GM18505 (cell line): ENCODE measurements around the gene PRM2.

ENCODE experiments used
- ATAC-seq: cut with Tn5 transposase; IDR thresholded peaks from one replicate; pipeline ENCODE4 v1.9.1; 2021; ENCODE audit not compliant: unreplicated experiment
- POLR2A ChIP-seq: IDR thresholded peaks from 4 replicates; pipeline ENCODE4 v1.6.1; 2011; ENCODE audit warnings: borderline replicate concordance; ENCODE audit not compliant: insufficient read depth, insufficient read length; ENCODE audit errors: extremely low read depth

The PRM2 gene

DNA sequence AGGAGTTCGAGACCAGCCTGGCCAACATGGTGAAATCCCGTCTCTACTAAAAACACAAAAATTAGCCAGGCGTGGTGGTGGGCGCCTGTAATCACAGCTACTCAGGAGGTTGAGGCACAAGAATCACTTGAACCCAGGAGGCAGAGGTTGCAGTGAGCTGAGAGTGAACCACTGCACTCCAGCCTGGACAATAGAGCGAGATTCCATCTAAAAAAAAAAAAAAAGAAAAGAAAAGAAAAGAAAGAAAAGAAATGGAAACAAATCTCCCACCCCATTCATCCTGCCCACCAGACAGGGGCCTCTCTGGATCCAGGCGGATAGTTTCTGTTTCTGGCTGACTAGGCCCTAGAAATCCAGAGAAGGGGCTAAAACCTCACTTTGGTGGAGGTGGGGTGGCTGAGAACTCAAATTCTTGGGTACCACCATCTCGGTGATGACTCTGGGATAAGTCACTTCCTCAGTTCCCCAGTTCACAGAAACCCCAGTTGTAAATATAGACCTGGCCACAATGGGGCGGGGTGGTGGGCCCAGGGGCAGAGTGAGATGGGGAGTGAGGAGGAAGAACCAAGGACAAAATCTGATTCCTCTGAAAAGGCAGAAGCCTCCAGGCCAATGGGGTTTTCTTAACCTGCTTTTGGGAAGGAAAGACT lies 42.4 kb downstream of the PRM2 start:
- no peak for TF ChIP-seq POLR2A

DNA sequence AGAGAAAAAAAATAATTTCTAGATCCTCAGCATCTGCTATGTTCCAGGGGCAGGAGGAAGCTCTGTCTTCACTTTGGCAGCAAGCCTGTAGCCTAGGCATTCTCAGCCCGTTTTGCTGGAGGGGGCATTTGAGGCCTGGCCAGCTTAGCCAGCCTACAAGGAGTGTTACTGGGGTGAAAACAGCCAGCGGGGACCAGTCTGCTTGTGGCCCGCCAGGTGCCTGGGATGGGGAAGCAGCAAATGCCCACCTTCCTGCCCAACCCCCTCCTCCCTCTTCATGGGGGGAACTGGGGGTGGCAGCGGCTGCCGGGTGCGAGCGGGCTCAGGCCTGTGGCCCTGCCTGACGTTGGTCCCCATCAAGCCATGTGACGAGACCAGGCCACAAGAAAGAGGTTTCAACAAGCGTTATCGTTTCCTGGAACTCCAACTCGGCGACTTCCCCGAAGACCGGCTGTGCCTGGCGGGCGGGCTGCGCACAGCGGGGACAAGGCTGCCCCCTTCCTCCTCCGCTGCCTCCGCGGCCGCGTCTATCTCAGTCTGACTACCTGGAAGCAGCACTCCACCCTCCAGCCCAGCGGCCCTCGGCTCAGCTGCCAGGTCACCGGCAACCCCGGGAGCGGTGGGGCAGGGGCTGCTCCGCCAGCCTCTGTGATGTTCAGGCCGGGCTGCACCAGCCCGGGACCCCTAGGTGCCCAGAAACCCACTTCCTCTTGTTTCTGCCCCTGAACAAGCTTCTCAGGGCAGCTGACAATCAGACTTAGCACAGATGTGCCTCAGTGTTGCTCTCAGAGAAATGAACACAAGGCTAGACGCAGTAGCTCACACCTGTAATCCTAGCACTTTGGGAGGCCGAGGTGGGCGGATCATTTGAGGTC lies 43.2 kb downstream of the PRM2 start:
- peak; percentile 55 for TF ChIP-seq POLR2A
- peak; percentile 55 for ATAC-seq

More for the DNA sequence above, 42.4 kb downstream of the PRM2 start:
- no peak for ATAC-seq

DNA sequence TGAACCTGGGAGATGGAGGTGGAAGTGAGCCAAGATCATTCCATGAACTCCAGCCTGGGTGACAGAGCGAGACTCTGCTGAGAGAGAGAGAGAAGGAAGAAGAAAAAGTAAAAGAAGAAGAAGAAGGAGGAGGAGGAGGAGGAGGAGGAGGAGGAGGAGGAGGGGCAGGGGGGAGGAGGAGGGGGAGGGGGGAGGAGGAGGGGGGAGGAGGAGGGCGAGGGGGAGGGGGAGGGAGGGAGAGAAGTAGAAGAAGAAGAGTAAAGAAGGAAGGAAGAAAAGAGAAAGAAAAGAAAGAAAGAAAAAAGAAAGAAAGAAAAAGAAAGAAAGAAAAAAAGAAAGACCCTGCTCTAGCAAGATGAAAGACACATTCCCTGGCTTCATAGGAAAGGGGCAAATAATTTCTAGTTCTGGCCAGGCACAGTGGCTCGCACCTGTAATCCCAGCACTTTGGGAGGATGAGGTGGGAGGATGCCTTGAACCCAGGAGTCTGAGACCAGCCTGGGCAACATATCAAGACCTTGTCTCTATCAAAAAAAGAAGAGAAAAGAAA lies 43.9 kb downstream of the PRM2 start:
- no peak for ATAC-seq
- no peak for TF ChIP-seq POLR2A

DNA sequence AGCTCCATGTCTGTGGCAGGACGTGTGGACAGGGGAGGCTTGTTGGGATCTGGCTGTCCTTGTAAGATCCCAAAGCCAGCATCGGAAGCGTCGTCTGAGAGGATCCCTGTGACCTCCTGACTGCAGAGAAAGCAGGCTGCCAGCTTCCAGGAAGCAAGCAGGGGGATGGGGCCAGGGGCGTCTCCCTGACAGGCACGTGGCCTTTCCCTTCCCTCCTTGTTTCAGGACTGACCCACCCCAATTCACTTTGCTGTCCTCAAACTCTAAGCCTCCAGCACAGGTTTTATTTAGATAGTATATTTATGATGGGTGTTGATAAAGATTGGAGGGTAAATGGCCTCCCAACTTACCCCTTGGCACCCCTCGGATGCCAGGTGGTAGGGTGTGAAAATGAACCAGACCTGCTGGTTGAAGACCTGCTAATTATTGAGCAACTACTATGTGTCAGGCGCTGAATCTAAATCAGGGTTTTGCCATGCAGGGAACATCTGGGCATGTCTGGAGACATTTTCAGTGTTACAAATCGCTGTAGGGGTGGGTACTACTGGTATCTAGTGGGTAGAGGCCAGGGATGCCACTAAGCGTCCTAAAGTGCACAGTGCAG lies 44.8 kb downstream of the PRM2 start:
- no peak for ATAC-seq
- TF ChIP-seq POLR2A: no peak

DNA sequence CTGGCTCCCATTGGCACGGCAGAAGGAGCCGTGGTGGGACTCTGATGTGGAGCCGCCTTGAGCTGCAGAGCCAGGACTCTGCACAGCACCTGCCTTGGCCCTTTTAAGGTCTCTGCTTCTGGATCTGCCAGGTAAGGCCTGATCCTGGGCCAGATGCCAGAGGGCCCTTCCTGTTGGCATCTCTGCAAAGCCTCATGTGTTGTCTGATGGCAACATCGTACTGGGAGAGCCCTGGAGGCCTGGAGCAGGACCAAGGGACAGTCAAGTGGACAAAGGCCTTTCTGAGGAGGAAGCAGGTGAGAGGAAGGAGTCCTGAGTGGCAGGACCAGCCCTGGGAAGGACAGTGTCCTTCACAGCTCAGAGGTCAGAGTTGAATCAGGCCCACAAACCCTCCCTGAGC lies 46.4 kb downstream of the PRM2 start:
- ATAC-seq: no peak
- no peak for TF ChIP-seq POLR2A

DNA sequence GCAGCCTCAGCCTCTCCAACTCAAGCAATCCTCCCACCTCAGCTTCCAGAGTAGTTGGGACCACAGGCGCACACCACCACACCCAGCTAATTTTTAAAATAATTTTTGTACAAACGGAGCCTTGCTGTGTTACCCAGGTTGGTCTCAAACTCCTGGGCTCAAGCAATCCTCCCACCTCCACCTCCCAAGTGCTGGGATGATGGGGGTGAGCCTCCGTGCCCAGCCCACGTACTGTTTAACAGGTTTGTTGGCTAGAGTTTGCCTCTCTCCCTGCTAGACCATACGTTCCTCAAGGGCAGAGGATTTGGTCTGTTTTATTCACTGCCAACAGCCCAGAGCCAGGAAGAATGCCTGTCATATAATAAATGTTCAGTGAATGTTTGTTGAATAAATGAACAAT lies 46.8 kb downstream of the PRM2 start:
- no peak for ATAC-seq
- TF ChIP-seq POLR2A: no peak

DNA sequence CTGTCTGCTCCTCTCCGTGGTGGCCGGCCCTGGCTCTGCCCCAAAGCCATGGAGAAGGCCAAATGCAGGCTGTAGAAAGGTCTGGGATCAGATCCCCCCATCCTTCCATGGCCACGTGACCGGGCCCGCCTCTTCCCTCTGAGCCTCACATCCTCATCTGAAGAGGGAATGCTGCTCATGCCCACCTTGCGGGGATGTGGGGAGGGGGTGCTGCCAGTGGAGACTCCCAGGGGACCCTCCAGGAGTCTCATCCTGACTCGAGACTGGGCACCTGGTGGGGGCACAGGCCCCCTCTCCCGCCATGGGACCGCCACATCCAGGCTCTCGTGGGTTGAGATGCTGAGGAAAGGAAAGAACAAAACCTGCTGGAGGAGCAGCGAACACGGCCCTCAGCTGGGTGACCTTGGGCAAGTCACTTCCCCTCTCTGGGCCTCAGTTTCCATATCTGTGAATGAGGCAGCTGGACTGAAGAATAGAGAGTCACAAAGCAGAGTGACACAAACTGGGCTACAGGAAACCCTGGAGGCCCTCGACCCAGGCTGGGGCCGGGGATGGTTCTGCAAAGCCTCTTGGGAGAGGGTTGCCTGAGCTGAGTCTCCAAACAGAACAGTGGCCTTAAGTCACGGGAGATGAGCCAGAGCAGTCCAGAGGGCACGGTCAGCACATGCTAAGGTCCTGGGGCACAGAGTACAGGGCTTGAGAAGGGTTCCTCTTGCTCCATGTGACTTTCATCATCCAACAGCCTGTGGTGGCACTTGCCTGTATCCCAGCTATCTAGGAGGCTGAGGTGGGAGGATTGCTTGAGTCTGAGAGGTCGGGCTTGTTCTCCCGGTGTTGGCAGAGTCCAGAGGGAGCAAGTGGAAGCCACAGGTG lies 50.4 kb downstream of the PRM2 start:
- peak; percentile 42 for TF ChIP-seq POLR2A
- ATAC-seq: no peak
